Nephron progenitor cell (in vitro differentiated cells): ENCODE results near the gene NINJ2.
"Not testable (repeated sequence)": the region's sequence is repeated elsewhere in the genome, so short reads cannot be mapped to it uniquely, and the experiment has no call there.

Source experiments
- DNase-seq: peaks from one replicate; pipeline ENCODE4 v3.0.0; 2021
- H3K27ac Mint-ChIP-seq: 2 replicates; pipeline ENCODE4 v1.8.0; 2021; ENCODE audit warnings: mild to moderate bottlenecking, moderate library complexity, mixed read lengths
- H3K27me3 Mint-ChIP-seq: 2 replicates; pipeline ENCODE4 v1.8.0; 2021; ENCODE audit warnings: mild to moderate bottlenecking, low read depth, mixed read lengths; ENCODE audit not compliant: poor library complexity
- H3K36me3 Mint-ChIP-seq: 2 replicates; pipeline ENCODE4 v1.8.0; 2021; ENCODE audit warnings: low read depth, mixed read lengths
- H3K4me1 Mint-ChIP-seq: 2 replicates; pipeline ENCODE4 v1.8.0; 2021; ENCODE audit warnings: mixed read lengths
- H3K4me3 Mint-ChIP-seq: 2 replicates; pipeline ENCODE4 v1.8.0; 2021; ENCODE audit warnings: mild to moderate bottlenecking, moderate library complexity, mixed read lengths
- H3K9me3 Mint-ChIP-seq: 2 replicates; pipeline ENCODE4 v1.8.0; 2021; ENCODE audit warnings: mild to moderate bottlenecking, moderate library complexity, mixed read lengths
- CTCF ChIP-seq: fragments of 200-600 bp; sonication (generic); IDR thresholded peaks from 2 replicates; pipeline ENCODE4 v1.5.0; 2021; ENCODE audit warnings: antibody characterized with exemption

The NINJ2 gene

GRCh38 chr12:700016-700415, 36.8 kb upstream of the NINJ2 start:
- peaks cover 4% of the 10 kb centered on the region for H3K36me3 Mint-ChIP-seq
- H3K27me3 Mint-ChIP-seq: peaks cover 3% of the 10 kb centered on the region
- peaks cover 31% of the 10 kb centered on the region for H3K9me3 Mint-ChIP-seq
- no peak for DNase-seq
- no peak overlapping the region for H3K4me3 Mint-ChIP-seq
- TF ChIP-seq CTCF: no peak
- H3K27ac Mint-ChIP-seq: no peak overlapping the region
- peaks cover 36% of the 10 kb centered on the region for H3K4me1 Mint-ChIP-seq

- not testable (repeated sequence) for H3K4me3 Mint-ChIP-seq, H3K27ac Mint-ChIP-seq, H3K27me3 Mint-ChIP-seq, DNase-seq
- peaks cover 35% of the 10 kb centered on the region for H3K4me1 Mint-ChIP-seq
- peaks cover 48% of the 10 kb centered on the region for H3K9me3 Mint-ChIP-seq
- peaks cover 13% of the 10 kb centered on the region for H3K36me3 Mint-ChIP-seq
Observed at GRCh38 chr12:698222-698621, 35.0 kb upstream of the NINJ2 start.

GRCh38 chr12:697481-697880, 34.2 kb upstream of the NINJ2 start:
- TF ChIP-seq CTCF: no peak
- Mint-ChIP-seq H3K27me3 (no peaks in the 10 kb centered on the region), H3K36me3 (peaks cover 13% of the 10 kb centered on the region), H3K9me3 (peaks cover 48% of the 10 kb centered on the region), H3K27ac (no peak overlapping the region), H3K4me1 (peaks cover 29% of the 10 kb centered on the region), H3K4me3 (no peak overlapping the region)
- no peak for DNase-seq

GRCh38 chr12:694734-695503, 31.7 kb upstream of the NINJ2 start:
- peaks cover 13% of the 10 kb centered on the region for H3K36me3 Mint-ChIP-seq
- no peak for TF ChIP-seq CTCF
- peaks cover 55% of the 10 kb centered on the region for H3K9me3 Mint-ChIP-seq
- no peaks in the 10 kb centered on the region for H3K27me3 Mint-ChIP-seq
- H3K4me1 Mint-ChIP-seq: peaks cover 17% of the 10 kb centered on the region
- no peak overlapping the region for H3K27ac Mint-ChIP-seq
- no peak overlapping the region for H3K4me3 Mint-ChIP-seq
- no peak for DNase-seq

GRCh38 chr12:693934-694533, 30.8 kb upstream of the NINJ2 start:
- Mint-ChIP-seq H3K27ac (no peak overlapping the region), H3K36me3 (peaks cover 13% of the 10 kb centered on the region), H3K27me3 (peaks cover 3% of the 10 kb centered on the region), H3K4me1 (peaks cover 14% of the 10 kb centered on the region), H3K9me3 (peaks cover 55% of the 10 kb centered on the region), H3K4me3 (no peak overlapping the region)
- no peak for DNase-seq
- TF ChIP-seq CTCF: no peak

- Mint-ChIP-seq H3K9me3 (peaks cover 43% of the 10 kb centered on the region), H3K27me3 (peaks cover 3% of the 10 kb centered on the region), H3K36me3 (peaks cover 13% of the 10 kb centered on the region), H3K4me1 (peaks cover 14% of the 10 kb centered on the region), H3K27ac (no peak overlapping the region), H3K4me3 (no peak overlapping the region)
- no peak for TF ChIP-seq CTCF
- DNase-seq: no peak
Observed at GRCh38 chr12:692274-692673, 29.0 kb upstream of the NINJ2 start.
